ENCODE data around the gene CHMP5. TPM values are rescaled to one million over a fixed set of nuclear protein-coding genes. Genes with fewer than 3 reads are reported as not detected.

Gene CHMP5
- total and polyA plus RNA-seq, 2 donors (not counting 1 experiment from before 2014, with no cell fraction given), result 108 to 124 TPM

DNA sequence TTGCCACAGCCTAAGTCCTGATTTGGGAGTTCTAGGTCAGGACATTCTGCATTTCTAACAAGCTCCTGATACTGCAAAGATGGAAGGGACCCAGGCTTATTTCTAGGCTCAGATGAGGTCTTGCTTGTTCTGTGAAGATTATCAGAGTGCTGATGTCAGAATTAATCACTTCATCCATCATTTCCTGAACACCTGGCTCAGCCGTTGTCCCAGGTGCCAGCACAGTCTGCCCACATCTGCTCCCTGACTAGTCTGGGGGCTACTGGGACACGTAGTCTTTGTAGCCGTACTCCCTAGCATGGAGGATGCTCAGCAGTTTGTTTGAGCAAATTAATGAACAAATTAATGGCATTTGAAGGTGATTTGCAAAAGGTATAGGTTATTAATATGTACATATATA is 42.8 kb upstream of the CHMP5 start:
- Histone ChIP-seq H3K9me3 (ENCODE audit: control insufficient read depth, insufficient read depth, low read depth, low read length) (no peaks in the 10 kb centered on the region), H3K4me1 (ENCODE audit: control insufficient read depth, extremely low read depth, insufficient read depth, low read length) (no peaks in the 10 kb centered on the region), H2AFZ (ENCODE audit: low read length) (no peak overlapping the region), H3K27ac (ENCODE audit: insufficient read depth, low read length) (no peak overlapping the region), H3K4me2 (ENCODE audit: extremely low read depth, insufficient read depth, low read length) (no peak overlapping the region), H3K36me3 (ENCODE audit: control insufficient read depth, insufficient read depth, low read length) (no peaks in the 10 kb centered on the region), H4K20me1 (ENCODE audit: control insufficient read depth, extremely low read depth, insufficient read depth, low read length) (no peaks in the 10 kb centered on the region), H3K27me3 (ENCODE audit: control insufficient read depth, insufficient read depth, low read length) (peaks cover 12% of the 10 kb centered on the region), H3K4me3 (replicated peaks in 1 of 4; ENCODE audit: control extremely low read depth in 1 of 4, insufficient read depth in 1 of 4, low read depth in 3 of 4, low read length in 4 of 4) (no peak overlapping the region), H3K79me2 (ENCODE audit: control insufficient read depth, insufficient read depth, low read length) (no peaks in the 10 kb centered on the region), H3K9ac (ENCODE audit: insufficient read depth, low read length) (no peak overlapping the region)
- DNase-seq (ENCODE audit: low read depth in 2 of 2), result no peak
- TF ChIP-seq EZH2 (IDR thresholded peaks at IDR 0.05; ENCODE audit: low read length, missing control alignments), result no peak
- TF ChIP-seq, protein P1, sequence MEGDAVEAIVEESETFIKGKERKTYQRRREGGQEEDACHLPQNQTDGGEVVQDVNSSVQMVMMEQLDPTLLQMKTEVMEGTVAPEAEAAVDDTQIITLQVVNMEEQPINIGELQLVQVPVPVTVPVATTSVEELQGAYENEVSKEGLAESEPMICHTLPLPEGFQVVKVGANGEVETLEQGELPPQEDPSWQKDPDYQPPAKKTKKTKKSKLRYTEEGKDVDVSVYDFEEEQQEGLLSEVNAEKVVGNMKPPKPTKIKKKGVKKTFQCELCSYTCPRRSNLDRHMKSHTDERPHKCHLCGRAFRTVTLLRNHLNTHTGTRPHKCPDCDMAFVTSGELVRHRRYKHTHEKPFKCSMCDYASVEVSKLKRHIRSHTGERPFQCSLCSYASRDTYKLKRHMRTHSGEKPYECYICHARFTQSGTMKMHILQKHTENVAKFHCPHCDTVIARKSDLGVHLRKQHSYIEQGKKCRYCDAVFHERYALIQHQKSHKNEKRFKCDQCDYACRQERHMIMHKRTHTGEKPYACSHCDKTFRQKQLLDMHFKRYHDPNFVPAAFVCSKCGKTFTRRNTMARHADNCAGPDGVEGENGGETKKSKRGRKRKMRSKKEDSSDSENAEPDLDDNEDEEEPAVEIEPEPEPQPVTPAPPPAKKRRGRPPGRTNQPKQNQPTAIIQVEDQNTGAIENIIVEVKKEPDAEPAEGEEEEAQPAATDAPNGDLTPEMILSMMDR (conservative IDR thresholded peaks at IDR 0.05 in 1 of 2, IDR thresholded peaks at IDR 0.05 in 1 of 2; ENCODE audit: low read depth in 1 of 2, low read length in 2 of 2), result no peak

DNA sequence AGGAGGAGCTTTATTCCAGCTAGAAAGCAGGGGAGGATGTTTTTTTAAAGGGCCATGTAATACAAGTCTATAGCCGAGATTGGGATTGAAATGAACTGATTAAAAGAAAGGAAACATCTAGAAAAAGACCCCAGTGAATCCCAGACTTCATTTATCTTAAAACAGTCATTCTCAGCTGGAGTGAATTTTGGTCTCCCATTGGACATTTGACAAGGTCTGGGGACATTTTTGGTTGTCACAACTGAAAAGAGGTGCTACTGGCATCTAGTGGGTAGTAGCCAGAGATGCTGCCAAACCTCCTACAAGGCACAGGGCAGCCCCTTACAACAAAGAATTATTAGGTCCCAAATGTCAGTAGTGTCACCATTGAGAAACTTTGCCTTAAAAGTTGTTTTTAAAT is 41.2 kb upstream of the CHMP5 start:
- no peak overlapping the region for H3K27ac ChIP-seq (ENCODE audit: insufficient read depth, low read length)

DNA sequence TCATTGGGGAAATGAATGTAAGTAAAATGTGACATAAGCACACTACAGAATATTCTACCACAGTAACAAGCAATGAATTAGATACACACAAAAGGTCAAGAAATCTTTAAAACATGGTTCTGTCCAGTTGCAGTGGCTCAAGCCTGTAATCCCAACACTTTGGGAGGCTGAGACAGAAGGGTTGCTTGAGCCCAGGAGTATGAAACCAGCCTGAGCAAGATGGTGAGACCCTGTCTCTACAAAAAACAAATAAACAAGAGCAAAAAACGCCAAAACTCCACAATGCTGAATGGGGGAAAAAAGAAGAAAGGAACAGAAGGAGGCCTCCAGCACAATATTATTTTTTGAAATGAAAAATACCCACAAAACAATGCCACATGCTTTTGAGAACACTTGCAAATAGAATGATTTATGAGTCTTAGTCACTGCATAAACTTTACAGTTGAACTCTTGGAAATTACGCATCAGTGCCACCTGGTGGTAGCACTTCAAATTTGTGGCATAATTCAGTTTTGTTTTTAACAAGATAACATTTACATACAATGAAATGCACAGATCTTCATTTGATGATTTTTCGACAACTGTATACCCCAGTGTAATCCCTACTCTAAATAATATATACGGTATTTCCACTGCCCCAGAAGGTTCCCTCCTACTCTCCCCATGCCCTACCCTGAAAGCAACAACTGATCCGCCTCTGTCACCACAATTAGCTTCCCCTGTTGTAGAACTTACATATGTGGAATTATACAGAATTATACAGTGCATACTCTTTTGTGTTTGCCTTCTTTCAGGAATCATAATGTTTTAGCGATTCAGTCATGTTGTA is 39.3 kb upstream of the CHMP5 start:
- TF ChIP-seq EZH2 (IDR thresholded peaks at IDR 0.05; ENCODE audit: low read length, missing control alignments), result no peak
- TF ChIP-seq, protein P1 (conservative IDR thresholded peaks at IDR 0.05 in 1 of 2, IDR thresholded peaks at IDR 0.05 in 1 of 2; ENCODE audit: low read depth in 1 of 2, low read length in 2 of 2), result peak; percentile 64 to 70
- no peak overlapping the region for H3K4me2 ChIP-seq (ENCODE audit: extremely low read depth, insufficient read depth, low read length)
- no peak overlapping the region for H3K4me3 ChIP-seq (replicated peaks in 1 of 4; ENCODE audit: control extremely low read depth in 1 of 4, insufficient read depth in 1 of 4, low read depth in 3 of 4, low read length in 4 of 4)
- no peak overlapping the region for H3K27ac ChIP-seq (ENCODE audit: insufficient read depth, low read length)
- H4K20me1 ChIP-seq (ENCODE audit: control insufficient read depth, extremely low read depth, insufficient read depth, low read length), result no peaks in the 10 kb centered on the region
- no peaks in the 10 kb centered on the region for H3K36me3 ChIP-seq (ENCODE audit: control insufficient read depth, insufficient read depth, low read length)
- DNase-seq (ENCODE audit: low read depth in 2 of 2), result peak; percentile 68 to 90
- H3K27me3 ChIP-seq (ENCODE audit: control insufficient read depth, insufficient read depth, low read length), result peaks cover 3% of the 10 kb centered on the region
- H2AFZ ChIP-seq (ENCODE audit: low read length), result no peak overlapping the region
- no peaks in the 10 kb centered on the region for H3K9me3 ChIP-seq (ENCODE audit: control insufficient read depth, insufficient read depth, low read depth, low read length)
- no peak overlapping the region for H3K9ac ChIP-seq (ENCODE audit: insufficient read depth, low read length)
- H3K4me1 ChIP-seq (ENCODE audit: control insufficient read depth, extremely low read depth, insufficient read depth, low read length), result no peaks in the 10 kb centered on the region
- H3K79me2 ChIP-seq (ENCODE audit: control insufficient read depth, insufficient read depth, low read length), result no peaks in the 10 kb centered on the region

More for the DNA sequence above, 41.2 kb upstream of the CHMP5 start:
- Histone ChIP-seq H3K4me3 (replicated peaks in 1 of 4; ENCODE audit: control extremely low read depth in 1 of 4, insufficient read depth in 1 of 4, low read depth in 3 of 4, low read length in 4 of 4) (no peak overlapping the region), H3K9ac (ENCODE audit: insufficient read depth, low read length) (no peak overlapping the region), H2AFZ (ENCODE audit: low read length) (no peak overlapping the region), H3K79me2 (ENCODE audit: control insufficient read depth, insufficient read depth, low read length) (no peaks in the 10 kb centered on the region), H3K27me3 (ENCODE audit: control insufficient read depth, insufficient read depth, low read length) (peaks cover 3% of the 10 kb centered on the region), H3K36me3 (ENCODE audit: control insufficient read depth, insufficient read depth, low read length) (no peaks in the 10 kb centered on the region), H3K9me3 (ENCODE audit: control insufficient read depth, insufficient read depth, low read depth, low read length) (no peaks in the 10 kb centered on the region), H3K4me2 (ENCODE audit: extremely low read depth, insufficient read depth, low read length) (no peak overlapping the region), H3K4me1 (ENCODE audit: control insufficient read depth, extremely low read depth, insufficient read depth, low read length) (no peaks in the 10 kb centered on the region), H4K20me1 (ENCODE audit: control insufficient read depth, extremely low read depth, insufficient read depth, low read length) (no peaks in the 10 kb centered on the region)
- DNase-seq (ENCODE audit: low read depth in 2 of 2), result peak in 1 of 2 donors; percentile 27
- TF ChIP-seq, protein P1 (conservative IDR thresholded peaks at IDR 0.05 in 1 of 2, IDR thresholded peaks at IDR 0.05 in 1 of 2; ENCODE audit: low read depth in 1 of 2, low read length in 2 of 2), result peak in 1 of 2 donors; percentile 12
- TF ChIP-seq EZH2 (IDR thresholded peaks at IDR 0.05; ENCODE audit: low read length, missing control alignments), result no peak
